HG03460 (cell line): ENCODE data around the gene PHACTR1.
"Not testable (repeated sequence)": the region's sequence is repeated elsewhere in the genome, so short reads cannot be mapped to it uniquely, and the experiment has no call there.

Experiments used
- ATAC-seq: cut with Tn5 transposase; IDR thresholded peaks from one replicate; pipeline ENCODE4 v1.9.1; 2021; ENCODE audit not compliant: unreplicated experiment

The PHACTR1 gene

GRCh38 chr6:12716298-12716916 is at the start of gene PHACTR1:
TSS of gene PHACTR1 (plus strand) at chr6:12716767.
- no peak for ATAC-seq

DNA sequence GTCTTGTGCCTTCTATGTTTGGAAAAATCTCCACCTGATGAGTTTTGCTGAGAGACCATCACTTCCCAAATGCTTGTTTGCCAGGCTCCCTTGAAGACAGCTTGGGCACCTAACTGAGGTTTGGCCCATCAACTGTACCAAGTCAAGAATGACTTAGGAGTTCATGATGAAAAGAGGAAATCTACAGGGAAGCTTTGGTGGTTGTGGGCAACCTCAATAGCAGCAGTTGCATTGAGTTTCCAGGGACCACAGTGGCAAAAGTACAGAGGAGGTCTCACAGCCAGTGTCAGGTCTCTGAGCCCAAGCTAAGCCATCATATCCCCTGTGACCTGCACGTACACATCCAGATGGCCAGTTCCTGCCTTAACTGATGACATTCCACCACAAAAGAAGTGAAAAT is 49.7 kb upstream of the PHACTR1 start:
- ATAC-seq: no peak

- ATAC-seq: no peak
These were observed 40.6 kb upstream of the PHACTR1 start for GRCh38 chr6:12675931-12676330.

DNA sequence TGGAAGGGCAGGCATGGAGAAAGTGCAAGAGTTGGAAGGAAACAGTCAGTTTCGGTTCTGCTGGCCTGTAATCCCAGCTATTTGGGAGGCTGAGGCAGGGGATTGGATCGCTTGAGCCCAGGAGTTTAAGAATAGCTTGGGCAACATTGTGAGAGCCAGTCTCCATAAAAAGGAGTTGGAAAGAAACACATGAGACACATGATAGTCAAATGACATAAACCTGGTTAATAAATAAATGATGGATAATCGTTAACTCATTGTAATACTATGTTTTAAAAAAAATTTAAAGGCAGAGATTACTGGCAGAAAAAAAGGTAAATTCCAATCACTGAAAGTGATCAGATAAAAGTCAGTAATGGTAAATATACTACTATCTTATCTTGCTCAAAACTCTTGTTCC is 37.2 kb upstream of the PHACTR1 start:
- no peak for ATAC-seq

GRCh38 chr6:12693122-12693521 is 23.4 kb upstream of the PHACTR1 start:
- no peak for ATAC-seq

GRCh38 chr6:12698298-12698697 is 18.3 kb upstream of the PHACTR1 start:
- no peak for ATAC-seq

DNA sequence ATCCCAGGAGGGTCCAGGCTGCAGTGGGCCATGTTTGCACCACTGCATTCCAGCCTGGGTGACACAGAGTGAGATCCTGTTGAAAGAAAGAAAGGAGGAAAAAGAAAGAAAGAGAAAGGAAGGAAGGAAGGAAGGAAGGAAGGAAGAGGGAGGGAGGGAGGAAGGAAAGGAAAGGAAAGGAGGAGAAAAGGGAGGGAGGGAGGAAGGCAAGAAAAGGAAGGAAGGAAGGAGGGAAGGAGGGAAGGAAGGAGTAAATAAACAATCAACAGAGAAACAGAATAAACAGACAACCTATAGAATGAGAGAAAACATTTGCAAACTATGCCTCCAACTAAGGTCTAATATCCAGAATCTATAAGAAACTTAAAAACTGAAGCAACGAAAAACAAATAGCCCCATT is 11.6 kb upstream of the PHACTR1 start:
- ATAC-seq: no peak

GRCh38 chr6:12709116-12709515 is 7.5 kb upstream of the PHACTR1 start:
- ATAC-seq: no peak

GRCh38 chr6:12709556-12710232 is 6.9 kb upstream of the PHACTR1 start:
- no peak for ATAC-seq

- ATAC-seq: no peak
These were observed 5.6 kb upstream of the PHACTR1 start for GRCh38 chr6:12710921-12711320.

DNA sequence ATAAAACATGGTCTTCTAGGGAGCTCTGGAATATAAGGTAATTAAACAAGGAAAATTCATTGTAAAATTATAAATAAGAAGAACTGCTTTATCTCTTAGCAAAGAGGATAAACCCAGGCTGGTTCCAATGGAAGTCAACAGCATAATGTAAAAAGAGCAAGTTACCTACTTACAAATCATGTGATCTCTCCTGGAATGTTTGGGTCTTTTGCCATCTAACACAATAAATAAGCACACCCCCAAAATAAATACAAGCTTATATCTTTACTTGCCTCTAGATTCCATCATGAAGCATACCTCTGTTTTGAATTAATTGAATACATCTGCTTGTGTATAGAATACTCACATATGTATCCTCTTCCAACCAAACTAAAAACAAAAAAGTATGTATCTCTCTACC is 2.5 kb upstream of the PHACTR1 start:
- ATAC-seq: no peak

DNA sequence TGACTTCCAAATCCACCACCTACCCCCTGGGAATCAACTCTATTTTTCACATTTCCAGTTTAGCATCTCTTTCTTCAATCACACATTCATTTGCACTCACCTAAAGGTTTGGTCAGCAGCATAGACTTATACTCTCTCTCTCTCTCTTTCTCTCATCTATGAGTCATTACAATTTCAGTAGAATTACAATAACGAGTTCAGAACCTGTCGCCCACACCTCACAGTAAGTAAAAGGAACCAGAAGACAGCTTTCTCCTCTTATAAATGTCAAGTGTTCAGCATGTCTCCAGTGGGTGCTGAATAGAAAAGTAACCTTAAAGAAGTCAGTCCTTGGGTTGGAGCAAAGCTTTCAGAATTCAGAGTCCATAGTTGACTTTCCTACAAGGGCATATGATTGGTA is 1.1 kb upstream of the PHACTR1 start:
- ATAC-seq: no peak

DNA sequence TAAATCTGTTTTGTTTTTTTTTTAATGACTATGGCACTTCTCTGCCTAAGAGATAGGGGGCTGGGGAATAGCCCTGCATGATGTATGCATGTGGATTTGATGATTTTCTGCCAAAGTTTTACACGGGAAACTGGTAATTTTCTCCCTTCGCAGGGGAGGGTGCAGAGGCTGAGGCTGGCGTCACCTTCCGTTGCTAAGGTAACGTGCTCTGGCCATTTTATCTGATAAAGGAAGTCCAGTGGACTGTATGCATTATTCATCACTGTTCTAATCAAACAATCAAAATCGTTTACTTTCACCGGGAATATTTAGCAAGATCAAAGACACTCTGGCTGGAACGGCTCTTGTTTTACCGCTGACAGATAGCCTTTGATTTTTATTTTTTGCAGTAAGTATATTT is 789 bp downstream of the PHACTR1 start:
- ATAC-seq: no peak

DNA sequence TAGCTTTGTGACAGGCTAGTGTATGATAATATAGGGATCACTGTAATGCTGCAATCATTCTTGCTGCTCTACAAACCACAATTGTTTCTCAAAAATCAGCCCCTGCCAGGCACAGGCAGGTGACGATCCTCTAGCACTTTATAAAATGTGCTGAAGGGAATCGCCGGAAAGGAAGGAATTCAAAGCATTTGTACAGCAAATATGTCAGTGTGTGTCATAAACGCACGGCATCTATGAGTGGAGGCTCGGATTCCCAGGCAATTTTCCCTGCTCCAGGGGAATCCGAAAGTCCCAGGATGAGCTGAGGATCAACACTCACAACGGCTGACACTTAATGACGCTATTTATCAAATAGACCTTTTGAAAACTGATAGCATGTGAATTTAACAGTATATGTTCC is 1.4 kb downstream of the PHACTR1 start:
- ATAC-seq: no peak

- ATAC-seq: no peak
These were observed 2.5 kb downstream of the PHACTR1 start for GRCh38 chr6:12719017-12719416.

DNA sequence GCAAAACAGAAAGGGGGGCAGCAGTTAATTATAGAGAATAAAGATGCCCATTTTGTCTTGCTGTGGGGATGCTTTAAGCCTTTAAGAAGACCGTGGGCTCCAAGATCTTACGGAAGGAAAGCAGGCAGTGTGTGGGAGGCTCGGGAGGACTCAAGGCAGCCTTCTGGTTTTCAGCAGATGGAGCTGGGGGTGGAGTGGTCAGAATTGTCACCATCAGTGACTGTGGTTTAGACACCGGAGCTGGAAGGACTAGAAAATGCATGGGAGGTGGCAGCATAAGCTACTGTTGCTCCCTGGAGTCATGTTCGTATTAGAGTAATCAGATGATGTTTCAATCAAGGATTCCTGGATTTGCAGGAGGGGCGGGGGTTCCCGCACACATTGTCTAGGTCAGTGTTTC is 3.7 kb downstream of the PHACTR1 start:
- ATAC-seq: no peak

- no peak for ATAC-seq
These were observed 8.7 kb downstream of the PHACTR1 start for GRCh38 chr6:12725263-12725662.

- no peak for ATAC-seq
These were observed 12.9 kb downstream of the PHACTR1 start for GRCh38 chr6:12729467-12729866.

DNA sequence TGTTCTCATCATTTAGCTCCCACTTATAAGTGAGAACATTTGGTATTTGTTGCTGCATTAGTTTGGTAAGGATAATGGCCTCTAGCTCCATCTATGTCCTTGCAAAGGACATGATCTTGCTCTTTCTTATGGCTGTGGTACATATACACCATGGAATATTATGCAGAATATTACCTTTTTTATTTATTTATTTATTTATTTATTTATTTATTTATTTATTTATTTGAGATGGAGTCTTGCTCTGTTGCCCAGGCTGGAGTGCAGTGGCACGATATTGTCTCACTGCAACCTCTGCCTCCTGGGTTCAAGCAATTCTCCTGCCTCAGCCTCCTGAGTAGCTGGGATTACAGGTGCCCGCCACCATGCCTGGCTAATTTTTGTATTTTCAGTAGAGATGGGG is 14.2 kb downstream of the PHACTR1 start:
- ATAC-seq: not testable (repeated sequence)

DNA sequence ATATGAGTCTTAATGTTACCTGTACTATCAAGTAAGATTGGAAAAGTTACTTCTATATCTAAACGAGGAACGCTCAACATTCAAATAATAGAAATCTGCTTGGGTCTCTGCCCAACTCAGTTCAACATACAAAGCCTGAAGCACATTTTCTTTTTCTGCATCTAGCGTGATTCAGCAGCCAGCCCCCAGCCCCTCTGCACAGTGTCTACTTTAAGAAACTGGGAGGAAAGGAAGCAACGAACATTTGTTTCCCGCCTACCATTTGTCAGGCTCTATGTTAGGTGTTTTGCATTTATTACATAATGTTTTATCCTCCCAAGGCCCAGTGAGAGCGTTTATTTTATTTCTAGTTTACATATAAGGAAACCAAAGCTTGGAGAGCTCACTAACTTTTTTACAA is 17.3 kb downstream of the PHACTR1 start:
- ATAC-seq: no peak

DNA sequence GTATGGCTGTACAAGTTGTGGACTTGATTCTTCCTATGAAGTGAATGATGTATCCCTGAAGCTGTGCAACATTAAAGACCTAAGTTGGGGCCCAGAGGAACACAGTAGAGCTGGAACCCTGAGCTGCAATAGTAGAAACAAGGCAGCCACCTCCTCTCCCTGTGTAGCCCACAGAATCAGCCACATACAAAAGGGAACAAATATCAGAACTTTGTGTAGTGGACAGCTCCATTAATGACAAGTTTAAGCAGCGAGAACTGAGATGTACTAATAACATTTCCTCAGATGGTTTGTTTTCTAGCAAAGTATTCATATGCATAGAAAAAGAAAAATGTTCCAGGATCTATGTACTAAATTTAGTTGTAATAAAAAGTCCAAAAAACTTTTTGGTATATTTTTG is 19.2 kb downstream of the PHACTR1 start:
- no peak for ATAC-seq

DNA sequence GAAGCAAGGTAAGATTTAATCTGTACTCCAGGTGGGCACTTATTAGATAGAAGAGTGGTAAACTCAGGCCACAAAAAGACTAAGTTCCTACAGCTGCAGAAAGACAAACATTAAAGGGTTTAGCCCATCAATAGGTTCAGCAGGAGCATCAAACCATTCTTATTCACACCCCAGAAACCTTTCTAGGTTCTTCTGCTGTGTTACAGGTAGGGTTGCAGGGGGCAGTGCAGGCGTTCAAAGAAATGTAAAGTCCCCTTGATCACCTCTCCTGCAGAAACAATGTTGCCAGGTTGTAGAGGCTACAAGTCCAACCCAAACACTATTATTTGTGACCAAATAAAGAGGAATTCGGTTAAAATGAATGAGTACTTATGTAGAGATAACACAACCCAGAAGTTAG is 31.8 kb downstream of the PHACTR1 start:
- ATAC-seq: no peak
